Keratinocyte (primary cell): Measurements from ENCODE around the gene WDR70.

Experiments used
- CTCF ChIP-seq, 3 experiments: IDR thresholded peaks in 1 of 3; conservative IDR thresholded peaks in 1 of 3; optimal IDR thresholded peaks in 1 of 3; 2 replicates in 2 of 3; 3 replicates in 1 of 3; pipeline versions ENCODE3 to v1.5.1; 2011; ENCODE audit warnings: low read length in 3 of 3, mild to moderate bottlenecking in 3 of 3, moderate library complexity in 2 of 3, control low read depth in 1 of 3, inconsistent platforms in 1 of 3; ENCODE audit not compliant: insufficient read depth in 2 of 3; ENCODE audit errors: extremely low read depth in 1 of 3
- EZH2 ChIP-seq: IDR thresholded peaks from one replicate; pipeline ENCODE4 v1.6.1; 2012; ENCODE audit warnings: inconsistent platforms, mild to moderate bottlenecking, low read length, moderate library complexity

- no peak for TF ChIP-seq CTCF (optimal IDR thresholded peaks at IDR 0.05 in 1 of 3, IDR thresholded peaks at IDR 0.05 in 1 of 3, conservative IDR thresholded peaks at IDR 0.05 in 1 of 3; ENCODE audit: extremely low read depth in 1 of 3, insufficient read depth in 2 of 3, low read length in 3 of 3)
- no peak for TF ChIP-seq EZH2
Measured at GRCh38 chr5:37772255-37772654, 393.1 kb downstream of the WDR70 start.
